HG03095 (cell line): Measurements from ENCODE around the gene ZNF654.
A peak's percentile ranks its signal among the peaks of the same experiment; 100 is the strongest.
"Not testable (repeated sequence)": the region's sequence is repeated elsewhere in the genome, so short reads cannot be mapped to it uniquely, and the experiment has no call there.

Experiments
- ATAC-seq: cut with Tn5 transposase; IDR thresholded peaks from one replicate; pipeline ENCODE4 v1.9.1; 2021; ENCODE audit warnings: moderate library complexity; ENCODE audit not compliant: unreplicated experiment

ZNF654 gene

GRCh38 chr3:88059380-88060170, 520 bp downstream of the ZNF654 start:
- ATAC-seq = peak; percentile 5

GRCh38 chr3:88061746-88062145, 2.7 kb downstream of the ZNF654 start:
- no peak for ATAC-seq

- ATAC-seq = no peak
Observed at GRCh38 chr3:88075072-88075471, 16.0 kb downstream of the ZNF654 start.

- no peak for ATAC-seq
Observed at GRCh38 chr3:88075497-88075896, 16.4 kb downstream of the ZNF654 start.

GRCh38 chr3:88076712-88077111, 17.7 kb downstream of the ZNF654 start:
- no peak for ATAC-seq

- ATAC-seq = no peak
Observed at GRCh38 chr3:88078932-88079331, 19.9 kb downstream of the ZNF654 start.

- ATAC-seq = no peak
Observed at GRCh38 chr3:88082854-88083253, 23.8 kb downstream of the ZNF654 start.

GRCh38 chr3:88084097-88084501, 25.0 kb downstream of the ZNF654 start:
- no peak for ATAC-seq

GRCh38 chr3:88090681-88091080, 31.6 kb downstream of the ZNF654 start:
- ATAC-seq = no peak

- ATAC-seq = no peak
Observed at GRCh38 chr3:88092270-88092669, 33.2 kb downstream of the ZNF654 start.

- ATAC-seq = no peak
Observed at GRCh38 chr3:88093266-88093665, 34.2 kb downstream of the ZNF654 start.

GRCh38 chr3:88101142-88101541, 42.1 kb downstream of the ZNF654 start:
- no peak for ATAC-seq

GRCh38 chr3:88105325-88105724, 46.3 kb downstream of the ZNF654 start:
- ATAC-seq = no peak

GRCh38 chr3:88112289-88112688, 53.2 kb downstream of the ZNF654 start:
- ATAC-seq = no peak

GRCh38 chr3:88113311-88114162, 54.5 kb downstream of the ZNF654 start:
- ATAC-seq = peak; percentile 80

- ATAC-seq = no peak
Observed at GRCh38 chr3:88114878-88115549, 56.0 kb downstream of the ZNF654 start.

GRCh38 chr3:88117683-88118082, 58.6 kb downstream of the ZNF654 start:
- ATAC-seq = no peak

GRCh38 chr3:88118603-88119002, 59.5 kb downstream of the ZNF654 start:
- not testable (repeated sequence) for ATAC-seq

- no peak for ATAC-seq
Observed at GRCh38 chr3:88123526-88123925, 64.5 kb downstream of the ZNF654 start.

GRCh38 chr3:88131695-88132094, 72.6 kb downstream of the ZNF654 start:
- no peak for ATAC-seq

- ATAC-seq = no peak
Observed at GRCh38 chr3:88132894-88133293, 73.8 kb downstream of the ZNF654 start.
